HUDEP-2 (cell line): ENCODE data around the gene DBET.
"Not testable (repeated sequence)": the region's sequence is repeated elsewhere in the genome, so short reads cannot be mapped to it uniquely, and the experiment has no call there.

ENCODE experiments used
- DNase-seq, 76 experiments: peaks; one replicate each; lab custom pipeline; 2025; ENCODE audit not compliant: unreplicated experiment in 76 of 76; lab: John Stamatoyannopoulos, UW

The DBET gene

GRCh38 chr4:190049378-190050239 lies 14.7 kb upstream of the DBET start:
- DNase-seq = not testable (repeated sequence)

- DNase-seq = not testable (repeated sequence)
These were observed 5.3 kb upstream of the DBET start for GRCh38 chr4:190058997-190059396.

DNA sequence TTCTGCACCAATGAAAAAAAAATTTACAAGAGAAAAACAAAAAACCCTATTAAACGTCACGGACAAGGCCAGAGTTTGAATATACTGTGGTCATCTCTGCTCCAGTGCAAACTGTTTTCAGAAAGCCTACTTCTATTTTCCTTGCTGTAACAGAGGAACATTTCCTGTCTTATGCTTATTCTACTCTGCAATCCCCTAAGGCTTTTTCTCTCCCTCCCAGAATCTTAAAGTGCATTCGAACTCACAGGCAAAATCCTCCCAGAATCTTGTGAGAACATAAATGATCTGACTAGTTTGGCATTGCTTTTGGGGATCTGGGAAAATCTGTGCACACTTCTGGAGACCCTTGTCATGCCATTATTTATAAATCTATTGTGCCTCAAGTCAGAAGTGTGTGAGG lies 503 bp downstream of the DBET start:
- not testable (repeated sequence) for DNase-seq

- DNase-seq = not testable (repeated sequence)
These were observed 4.0 kb downstream of the DBET start for GRCh38 chr4:190068351-190068750.

- not testable (repeated sequence) for DNase-seq
These were observed 28.8 kb downstream of the DBET start for GRCh38 chr4:190093052-190093451.

- DNase-seq = not testable (repeated sequence)
These were observed 29.7 kb downstream of the DBET start for GRCh38 chr4:190094031-190094430.

DNA sequence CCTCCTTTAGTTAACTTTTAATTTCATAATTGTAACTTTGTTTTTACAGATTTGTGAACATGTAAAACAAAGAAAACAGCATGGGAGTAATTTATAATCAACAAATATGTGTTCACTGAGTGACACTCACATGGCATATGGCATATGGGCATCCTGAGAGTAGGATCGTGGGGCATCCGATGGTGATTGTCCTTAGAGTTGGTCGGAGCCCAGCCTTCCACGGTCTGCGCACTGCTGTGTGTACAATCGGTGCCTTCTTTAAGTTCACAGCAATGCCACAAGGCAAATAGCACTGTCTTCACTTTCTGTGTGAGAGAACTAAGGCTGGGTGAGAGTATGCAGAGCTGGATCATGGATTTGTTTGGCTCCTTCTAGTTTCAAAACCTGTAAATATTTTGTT lies 31.0 kb downstream of the DBET start:
- DNase-seq = not testable (repeated sequence)

GRCh38 chr4:190099605-190100004 lies 35.3 kb downstream of the DBET start:
- not testable (repeated sequence) for DNase-seq

DNA sequence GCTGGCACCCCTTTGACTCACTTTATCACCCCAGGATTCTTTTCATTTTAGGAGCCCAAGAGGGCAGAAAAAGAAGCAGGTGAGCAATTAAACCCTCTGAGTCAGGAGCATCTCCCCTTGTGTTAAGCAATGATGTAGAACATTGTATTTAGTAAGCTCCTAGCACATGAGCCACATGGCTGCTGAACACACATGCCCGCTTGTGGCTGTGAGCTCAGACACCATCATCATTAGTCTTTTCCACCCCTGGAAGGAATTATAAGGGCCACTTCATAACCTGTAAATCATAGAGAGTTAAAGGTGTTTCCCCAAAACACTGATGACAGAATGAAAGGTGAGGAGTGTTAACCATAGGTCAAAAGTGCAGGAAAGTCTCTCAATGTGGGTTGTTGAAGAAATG lies 37.2 kb downstream of the DBET start:
- not testable (repeated sequence) for DNase-seq

GRCh38 chr4:190106191-190106590 lies 41.9 kb downstream of the DBET start:
- DNase-seq = not testable (repeated sequence)

DNA sequence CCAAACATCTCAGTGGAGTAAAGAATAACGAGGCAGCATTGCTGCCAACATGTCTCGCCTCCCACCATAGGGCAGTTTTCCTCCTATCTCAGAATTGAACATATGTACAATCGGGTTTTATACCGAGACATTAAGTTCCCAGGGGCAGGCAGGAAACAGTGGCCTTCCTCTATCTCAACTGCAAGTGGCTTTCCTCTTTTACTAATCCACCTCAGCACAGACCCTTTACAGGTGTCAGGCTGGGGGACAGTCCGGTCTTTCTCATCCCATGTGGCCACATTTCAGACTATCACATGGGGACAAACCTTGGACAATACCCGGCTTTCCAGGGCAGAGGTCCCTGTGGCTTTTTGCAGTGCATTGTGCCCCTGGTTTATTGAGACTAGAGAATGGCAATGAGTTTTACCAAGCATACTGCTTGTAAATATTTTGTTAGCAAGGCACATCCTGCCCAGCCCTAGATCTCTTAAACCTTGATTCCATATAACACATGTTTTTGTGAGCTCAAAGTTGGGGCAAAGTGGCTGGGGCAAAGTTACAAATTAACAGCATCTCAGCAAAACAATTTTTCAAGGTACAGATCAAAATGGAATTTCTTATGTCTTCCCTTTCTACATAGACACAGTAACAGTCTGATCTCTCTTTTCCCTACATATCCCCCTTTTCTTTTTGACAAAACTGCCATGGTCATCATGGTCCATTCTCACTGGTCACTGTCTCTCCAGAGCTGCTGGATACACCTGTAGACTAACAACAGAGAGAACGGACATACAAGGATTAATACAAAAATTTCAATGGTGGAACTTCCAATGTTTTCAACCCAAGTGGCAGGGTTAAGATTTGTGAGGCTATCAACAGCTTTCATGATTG lies 42.5 kb downstream of the DBET start:
- DNase-seq = not testable (repeated sequence)

DNA sequence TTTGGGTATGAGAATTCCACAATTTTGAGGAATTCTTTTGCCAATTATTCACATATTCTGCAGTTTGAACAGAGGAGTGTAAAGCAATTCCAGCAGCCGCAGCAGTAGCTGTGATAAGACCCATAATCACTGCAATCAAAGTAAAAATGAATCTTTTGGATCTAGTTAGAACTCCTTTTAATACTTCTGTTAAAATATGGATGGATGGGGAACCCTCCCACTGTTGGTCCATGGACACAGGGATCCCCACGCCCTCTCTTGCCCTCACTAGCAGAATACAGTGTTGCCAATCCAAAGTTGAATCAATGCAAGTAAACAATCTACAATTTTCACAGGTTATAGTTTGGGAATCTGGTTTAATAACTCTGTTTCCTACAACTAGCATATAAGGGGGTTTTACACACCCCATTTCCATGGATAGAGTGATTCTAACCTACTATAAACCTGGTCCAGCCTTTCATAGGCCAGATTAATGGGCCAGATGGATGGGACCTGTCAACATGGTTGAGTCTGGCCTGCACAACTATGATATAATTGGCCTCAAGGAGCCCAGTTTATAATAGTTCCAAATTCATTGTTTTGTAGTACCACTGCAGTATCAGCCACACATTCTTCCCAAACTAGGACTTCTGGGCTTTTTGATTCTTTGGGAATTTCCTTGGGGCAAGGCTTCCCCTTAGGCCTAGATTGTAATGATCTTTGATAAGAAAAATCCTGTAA lies 43.6 kb downstream of the DBET start:
- not testable (repeated sequence) for DNase-seq

GRCh38 chr4:190108756-190109155 lies 44.5 kb downstream of the DBET start:
- DNase-seq = not testable (repeated sequence)

GRCh38 chr4:190109390-190110011 lies 45.2 kb downstream of the DBET start:
- not testable (repeated sequence) for DNase-seq

DNA sequence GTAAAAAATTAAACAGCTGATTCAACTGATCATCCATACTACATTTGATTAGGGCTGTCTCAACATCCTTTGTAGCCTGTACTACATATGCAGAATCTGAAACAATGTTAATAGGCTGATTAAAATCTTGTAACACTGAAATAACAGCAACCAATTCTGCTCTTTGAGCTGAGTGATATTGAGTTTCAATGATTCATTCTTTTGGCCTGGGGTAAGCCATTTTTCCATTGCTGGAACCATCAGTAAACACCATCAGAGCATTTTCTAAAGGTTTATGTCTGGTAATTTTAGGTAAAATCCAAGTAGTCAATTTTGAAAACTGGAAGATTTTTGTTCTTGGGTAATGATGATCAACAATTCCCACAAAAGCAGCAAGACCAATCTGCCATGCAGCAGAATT lies 45.7 kb downstream of the DBET start:
- DNase-seq = not testable (repeated sequence)

GRCh38 chr4:190110570-190111295 lies 46.4 kb downstream of the DBET start:
- DNase-seq = not testable (repeated sequence)

- not testable (repeated sequence) for DNase-seq
These were observed 48.6 kb downstream of the DBET start for GRCh38 chr4:190112879-190113278.

- not testable (repeated sequence) for DNase-seq
These were observed 50.7 kb downstream of the DBET start for GRCh38 chr4:190114991-190115390.
